NCI-H128 (cell line): ENCODE measurements around the gene WDR55.
"Not testable (repeated sequence)": the region's sequence is repeated elsewhere in the genome, so short reads cannot be mapped to it uniquely, and the experiment has no call there.

Experiments used
- DNase-seq: peaks from one replicate; lab custom pipeline; 2025; ENCODE audit not compliant: unreplicated experiment; lab: John Stamatoyannopoulos, UW

WDR55 gene

GRCh38 chr5:140642718-140643117 is 22.0 kb upstream of the WDR55 start:
- no peak for DNase-seq

GRCh38 chr5:140647042-140647419 is 17.7 kb upstream of the WDR55 start:
- no peak for DNase-seq

- DNase-seq = no peak
Observed at GRCh38 chr5:140658870-140659269, 5.8 kb upstream of the WDR55 start.

- not testable (repeated sequence) for DNase-seq
Observed at GRCh38 chr5:140660371-140660770, 4.3 kb upstream of the WDR55 start.

- DNase-seq = no peak
Observed at GRCh38 chr5:140664030-140664358, 710 bp upstream of the WDR55 start.

- not testable (repeated sequence) for DNase-seq
Observed at GRCh38 chr5:140671035-140671434, 6.3 kb downstream of the WDR55 start.

- DNase-seq = no peak
Observed at GRCh38 chr5:140671472-140672125, 6.9 kb downstream of the WDR55 start.

- DNase-seq = no peak
Observed at GRCh38 chr5:140672455-140673186, 7.9 kb downstream of the WDR55 start.

GRCh38 chr5:140673187-140673976 is 8.7 kb downstream of the WDR55 start, which contains the start of gene DND1:
Gene DND1, minus strand, starts transcription at chr5:140673576. Its CDS starts 34 bp downstream, at chr5:140673542.
- no peak for DNase-seq

- DNase-seq = no peak
Observed at GRCh38 chr5:140674211-140674610, 9.5 kb downstream of the WDR55 start.

- no peak for DNase-seq
Observed at GRCh38 chr5:140674629-140675028, 9.9 kb downstream of the WDR55 start.

- DNase-seq = no peak
Observed at GRCh38 chr5:140677947-140678346, 13.2 kb downstream of the WDR55 start.

- no peak for DNase-seq
Observed at GRCh38 chr5:140678993-140679392, 14.3 kb downstream of the WDR55 start.

GRCh38 chr5:140690376-140690932 is 25.8 kb downstream of the WDR55 start:
- no peak for DNase-seq

- peak; percentile 69 for DNase-seq
Observed at GRCh38 chr5:140690941-140691924, 26.5 kb downstream of the WDR55 start, which contains the start of the genes HARS1 and HARS2. Gene HARS1, minus strand, starts transcription at chr5:140691370. Its CDS starts 66 bp downstream, at chr5:140691304. Gene HARS2, plus strand, starts transcription at chr5:140691455. Its CDS starts 194 bp downstream, at chr5:140691649.

- DNase-seq = no peak
Observed at GRCh38 chr5:140694276-140694675, 29.6 kb downstream of the WDR55 start.

- DNase-seq = no peak
Observed at GRCh38 chr5:140696891-140697492, 32.3 kb downstream of the WDR55 start.

GRCh38 chr5:140700177-140701144 is 35.8 kb downstream of the WDR55 start, which contains the start of gene ZMAT2:
Gene ZMAT2, plus strand, starts transcription at chr5:140700447. Its CDS starts 14 bp downstream, at chr5:140700461.
- DNase-seq = peak; percentile 71
